Glutamatergic neuron (in vitro differentiated cells): ENCODE results near the gene RNGTT. TPM values are rescaled to one million over a fixed set of nuclear protein-coding genes. Genes with fewer than 3 reads are reported as not detected.
"Not testable (repeated sequence)": the region's sequence is repeated elsewhere in the genome, so short reads cannot be mapped to it uniquely, and the experiment has no call there.

Source experiments
- DNase-seq: peaks from one replicate; pipeline ENCODE4 v3.0.0; 2022
- H3K27ac Mint-ChIP-seq: one replicate; pipeline ENCODE4 v1.8.0; 2020; ENCODE audit warnings: mild to moderate bottlenecking, mixed read lengths, inconsistent platforms; ENCODE audit not compliant: unreplicated experiment
- H3K27me3 Mint-ChIP-seq: one replicate; pipeline ENCODE4 v1.8.0; 2020; ENCODE audit warnings: mild to moderate bottlenecking, moderate library complexity, mixed read lengths, inconsistent platforms; ENCODE audit not compliant: unreplicated experiment
- H3K36me3 Mint-ChIP-seq: one replicate; pipeline ENCODE4 v1.8.0; 2020; ENCODE audit warnings: mild to moderate bottlenecking, mixed read lengths, inconsistent platforms; ENCODE audit not compliant: unreplicated experiment
- H3K4me1 Mint-ChIP-seq: one replicate; pipeline ENCODE4 v1.8.0; 2020; ENCODE audit warnings: mild to moderate bottlenecking, low read depth, mixed read lengths, inconsistent platforms; ENCODE audit not compliant: unreplicated experiment
- H3K4me3 Mint-ChIP-seq: one replicate; pipeline ENCODE4 v1.8.0; 2020; ENCODE audit warnings: mild to moderate bottlenecking, mixed read lengths, inconsistent platforms; ENCODE audit not compliant: unreplicated experiment
- H3K9me3 Mint-ChIP-seq: one replicate; pipeline ENCODE4 v1.8.0; 2020; ENCODE audit warnings: mild to moderate bottlenecking, moderate library complexity, mixed read lengths, inconsistent platforms; ENCODE audit not compliant: unreplicated experiment
- total RNA-seq: library from RNA; stranded (reverse); fragmentation: NEBNext Ultra II Directional; extraction: Animal tissue kit (Norgen Biotek cat#: 25700); gene quantifications from one replicate; pipeline ENCODE4 v1.2.1, GENCODE V29; 2021; ENCODE audit not compliant: unreplicated experiment
- TF ChIP-seq, protein P1 (sequence below): fragments of 200-600 bp; sonication (generic); IDR thresholded peaks from one replicate; pipeline ENCODE4 v1.5.0; 2021; ENCODE audit not compliant: partially characterized antibody, unreplicated experiment

Gene RNGTT
- total RNA-seq, 1 donor from 2014 or later = 23.9 TPM

DNA sequence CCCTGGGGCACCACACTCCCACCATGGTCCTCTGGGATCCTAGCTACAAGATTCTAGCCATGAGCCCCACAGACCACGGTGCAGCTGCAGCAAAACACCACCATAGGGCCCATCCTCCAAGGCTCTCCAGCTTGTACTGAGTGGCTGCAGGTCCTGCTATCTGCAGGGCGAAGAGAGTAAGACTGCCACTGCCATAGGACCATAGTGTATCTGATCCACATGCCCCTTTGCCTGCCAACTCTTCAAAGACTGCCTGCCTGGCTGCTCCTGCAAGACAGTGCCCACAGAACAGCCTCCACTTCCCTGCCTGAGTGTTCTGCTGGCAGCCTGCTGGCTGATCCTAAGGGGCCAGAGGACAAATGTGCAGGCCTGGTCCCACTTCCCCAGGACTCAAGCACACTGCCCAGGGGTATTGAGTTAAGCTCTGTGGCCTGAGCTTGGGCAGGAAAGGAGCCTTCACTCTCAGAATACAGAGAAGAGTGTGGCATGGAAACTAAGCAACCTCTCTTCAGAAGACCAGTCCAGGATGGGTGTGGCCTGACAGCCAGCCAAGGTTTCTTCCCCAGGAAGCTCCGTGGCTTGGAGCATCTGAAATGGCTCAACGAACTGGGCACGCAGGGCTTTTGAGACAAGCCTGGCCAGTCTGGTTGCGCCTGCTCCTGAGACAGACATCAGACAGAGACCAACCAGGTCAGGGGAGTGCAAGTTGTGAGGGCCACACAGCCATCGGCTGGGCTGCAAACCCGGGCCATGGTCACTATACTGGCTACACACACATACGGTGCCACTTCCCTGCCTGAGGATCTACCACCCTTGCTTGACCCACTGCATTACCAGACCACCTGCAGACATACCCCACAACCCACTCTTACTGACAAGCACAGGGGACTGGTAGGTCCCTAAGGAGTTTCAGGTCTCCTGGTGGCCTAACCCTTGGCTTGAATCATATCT lies 54.5 kb downstream of the RNGTT start:
- H3K36me3 Mint-ChIP-seq = no peaks in the 10 kb centered on the region
- TF ChIP-seq, protein P1, sequence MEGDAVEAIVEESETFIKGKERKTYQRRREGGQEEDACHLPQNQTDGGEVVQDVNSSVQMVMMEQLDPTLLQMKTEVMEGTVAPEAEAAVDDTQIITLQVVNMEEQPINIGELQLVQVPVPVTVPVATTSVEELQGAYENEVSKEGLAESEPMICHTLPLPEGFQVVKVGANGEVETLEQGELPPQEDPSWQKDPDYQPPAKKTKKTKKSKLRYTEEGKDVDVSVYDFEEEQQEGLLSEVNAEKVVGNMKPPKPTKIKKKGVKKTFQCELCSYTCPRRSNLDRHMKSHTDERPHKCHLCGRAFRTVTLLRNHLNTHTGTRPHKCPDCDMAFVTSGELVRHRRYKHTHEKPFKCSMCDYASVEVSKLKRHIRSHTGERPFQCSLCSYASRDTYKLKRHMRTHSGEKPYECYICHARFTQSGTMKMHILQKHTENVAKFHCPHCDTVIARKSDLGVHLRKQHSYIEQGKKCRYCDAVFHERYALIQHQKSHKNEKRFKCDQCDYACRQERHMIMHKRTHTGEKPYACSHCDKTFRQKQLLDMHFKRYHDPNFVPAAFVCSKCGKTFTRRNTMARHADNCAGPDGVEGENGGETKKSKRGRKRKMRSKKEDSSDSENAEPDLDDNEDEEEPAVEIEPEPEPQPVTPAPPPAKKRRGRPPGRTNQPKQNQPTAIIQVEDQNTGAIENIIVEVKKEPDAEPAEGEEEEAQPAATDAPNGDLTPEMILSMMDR = no peak

GRCh38 chr6:88907148-88907547 lies 56.3 kb downstream of the RNGTT start:
- not testable (repeated sequence) for H3K27ac Mint-ChIP-seq, H3K4me3 Mint-ChIP-seq, H3K4me1 Mint-ChIP-seq, H3K36me3 Mint-ChIP-seq, H3K27me3 Mint-ChIP-seq, H3K9me3 Mint-ChIP-seq, DNase-seq

More for the DNA sequence above, 54.5 kb downstream of the RNGTT start:
- H3K4me3 Mint-ChIP-seq = no peak overlapping the region
- no peak for DNase-seq
- H3K27me3 Mint-ChIP-seq = peaks cover 3% of the 10 kb centered on the region
- H3K27ac Mint-ChIP-seq = no peak overlapping the region
- H3K4me1 Mint-ChIP-seq = peaks cover 5% of the 10 kb centered on the region
- peaks cover 1% of the 10 kb centered on the region for H3K9me3 Mint-ChIP-seq

DNA sequence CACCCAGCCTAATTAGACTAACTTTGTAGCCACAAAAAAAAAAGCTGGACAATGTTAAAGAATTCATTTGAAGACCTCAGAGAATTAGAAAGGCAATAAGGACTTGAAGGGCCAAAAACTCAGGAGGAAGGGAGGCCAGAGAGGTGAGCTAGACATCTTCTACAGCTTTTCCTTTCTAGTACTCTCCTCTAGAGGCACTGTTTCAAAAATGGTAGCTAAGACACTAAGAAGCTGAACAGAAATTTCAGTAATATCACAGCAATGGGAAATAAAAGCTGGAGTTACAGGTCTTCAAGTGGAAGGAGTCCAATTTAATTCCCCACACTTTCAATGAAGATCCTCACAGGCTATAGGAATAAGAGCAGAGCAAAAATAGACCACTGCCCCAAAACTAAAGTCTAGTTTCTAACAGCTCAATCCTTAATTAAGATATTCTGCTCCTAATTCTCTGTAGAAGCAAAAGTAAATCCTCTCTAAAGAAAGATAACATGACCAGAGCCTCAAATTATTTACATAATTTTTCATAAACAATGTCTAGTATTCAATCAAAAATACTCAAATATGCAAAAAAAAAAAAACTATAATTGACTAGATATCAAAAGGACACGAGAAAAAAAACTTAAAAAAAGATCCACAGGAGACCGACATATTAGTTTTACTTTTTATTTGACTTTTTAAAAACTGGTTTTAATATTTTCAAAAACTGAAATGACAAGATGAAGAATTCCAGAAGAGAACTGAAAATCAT lies 63.7 kb downstream of the RNGTT start:
- TF ChIP-seq, protein P1 = peak; percentile 43
- DNase-seq = no peak
- Mint-ChIP-seq H3K4me3 (no peak overlapping the region), H3K9me3 (no peaks in the 10 kb centered on the region), H3K36me3 (no peaks in the 10 kb centered on the region), H3K27ac (no peak overlapping the region), H3K4me1 (no peaks in the 10 kb centered on the region), H3K27me3 (no peaks in the 10 kb centered on the region)

GRCh38 chr6:88895911-88896310 lies 67.5 kb downstream of the RNGTT start:
- Mint-ChIP-seq H3K4me1 (no peaks in the 10 kb centered on the region), H3K4me3 (no peak overlapping the region), H3K9me3 (no peaks in the 10 kb centered on the region), H3K27me3 (no peaks in the 10 kb centered on the region), H3K36me3 (no peaks in the 10 kb centered on the region), H3K27ac (no peak overlapping the region)
- DNase-seq = no peak
- TF ChIP-seq, protein P1 = no peak

DNA sequence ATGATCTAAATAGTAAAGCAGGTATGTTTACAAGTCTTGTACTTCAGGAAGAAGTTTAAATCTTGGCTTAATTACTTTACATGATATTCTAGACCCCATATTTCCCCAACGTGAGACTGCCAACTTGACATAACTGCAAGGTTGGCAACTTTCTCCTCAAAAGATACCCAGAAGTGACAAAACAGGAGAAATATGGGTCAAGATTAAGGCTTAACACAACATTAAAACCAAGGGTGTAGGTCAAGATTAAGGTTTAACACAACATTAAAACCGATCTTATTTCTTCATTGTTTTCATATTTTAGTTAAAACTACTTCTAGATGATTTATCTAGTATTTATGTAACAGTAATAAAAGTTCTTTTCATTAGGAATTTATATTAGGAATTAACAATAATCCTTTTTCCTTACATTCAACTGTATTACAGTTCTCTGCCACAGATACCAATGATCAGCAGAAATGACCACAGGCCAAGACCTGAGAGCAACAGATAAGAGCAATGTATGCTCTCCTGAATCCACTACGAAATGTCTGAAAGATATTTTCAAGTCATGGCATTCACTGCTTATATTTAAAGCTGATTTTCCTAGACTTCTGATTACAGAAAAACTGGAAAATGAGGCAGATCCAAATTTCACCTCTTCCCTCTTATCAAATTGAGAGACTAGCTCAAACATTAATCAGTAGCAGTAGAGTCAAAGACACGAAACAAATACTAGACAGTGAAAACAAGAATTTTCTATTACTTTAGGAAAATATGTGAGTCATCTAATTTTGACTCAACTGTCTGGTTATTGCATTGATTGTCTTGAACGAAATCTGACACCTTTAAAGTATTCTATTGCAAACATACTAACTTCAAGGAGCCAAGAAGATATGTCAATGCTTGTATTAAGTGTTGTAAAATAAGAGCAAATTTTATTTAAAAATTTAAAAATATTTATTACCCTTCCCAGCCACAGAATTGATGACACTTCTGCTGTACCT lies 72.3 kb downstream of the RNGTT start:
- no peak for DNase-seq
- Mint-ChIP-seq H3K4me3 (no peak overlapping the region), H3K36me3 (no peaks in the 10 kb centered on the region), H3K9me3 (no peaks in the 10 kb centered on the region), H3K4me1 (no peaks in the 10 kb centered on the region), H3K27me3 (no peaks in the 10 kb centered on the region), H3K27ac (no peak overlapping the region)
- TF ChIP-seq, protein P1 = no peak
